IPS-11a (cell line): ENCODE measurements around the gene TMEM184C.

Experiments
- H3K4me3 ChIP-seq: one replicate; pipeline ENCODE4 v1.5.1; 2013; ENCODE audit warnings: low read depth, low read length, control low read depth

The TMEM184C gene

GRCh38 chr4:147648656-147649055 lies 31.5 kb downstream of the TMEM184C start:
- H3K4me3 ChIP-seq = no peak overlapping the region

GRCh38 chr4:147651563-147651962 lies 34.4 kb downstream of the TMEM184C start:
- no peak overlapping the region for H3K4me3 ChIP-seq

GRCh38 chr4:147655639-147656038 lies 38.4 kb downstream of the TMEM184C start:
- H3K4me3 ChIP-seq = no peak overlapping the region

GRCh38 chr4:147658501-147658900 lies 41.3 kb downstream of the TMEM184C start:
- no peak overlapping the region for H3K4me3 ChIP-seq

GRCh38 chr4:147674073-147674472 lies 56.9 kb downstream of the TMEM184C start:
- no peak overlapping the region for H3K4me3 ChIP-seq

- no peak overlapping the region for H3K4me3 ChIP-seq
These were observed 57.3 kb downstream of the TMEM184C start for GRCh38 chr4:147674496-147674895.

- H3K4me3 ChIP-seq = no peak overlapping the region
These were observed 60.9 kb downstream of the TMEM184C start for GRCh38 chr4:147678106-147678505.

- no peak overlapping the region for H3K4me3 ChIP-seq
These were observed 61.8 kb downstream of the TMEM184C start for GRCh38 chr4:147678796-147679549.

- H3K4me3 ChIP-seq = peak overlapping the region; percentile 75
These were observed 65.6 kb downstream of the TMEM184C start for GRCh38 chr4:147682755-147683154.

GRCh38 chr4:147683188-147683591 lies 66.0 kb downstream of the TMEM184C start:
- H3K4me3 ChIP-seq = peak overlapping the region; percentile 75

GRCh38 chr4:147683717-147684700 lies 66.8 kb downstream of the TMEM184C start, which contains the start of gene PRMT9:
Gene PRMT9 (minus strand): TSS chr4:147684163. CDS start chr4:147683987, 176 bp downstream.
- H3K4me3 ChIP-seq = peak within 1 kb of the TSS; percentile 75

GRCh38 chr4:147689067-147689466 lies 71.9 kb downstream of the TMEM184C start:
- no peak overlapping the region for H3K4me3 ChIP-seq

GRCh38 chr4:147691820-147692219 lies 74.6 kb downstream of the TMEM184C start:
- H3K4me3 ChIP-seq = no peak overlapping the region

GRCh38 chr4:147693218-147693617 lies 76.0 kb downstream of the TMEM184C start:
- no peak overlapping the region for H3K4me3 ChIP-seq

- H3K4me3 ChIP-seq = no peak overlapping the region
These were observed 79.7 kb downstream of the TMEM184C start for GRCh38 chr4:147696866-147697265.

GRCh38 chr4:147704846-147705245 lies 87.6 kb downstream of the TMEM184C start:
- H3K4me3 ChIP-seq = no peak overlapping the region

- no peak overlapping the region for H3K4me3 ChIP-seq
These were observed 90.9 kb downstream of the TMEM184C start for GRCh38 chr4:147707892-147708672.

- H3K4me3 ChIP-seq = no peak overlapping the region
These were observed 92.8 kb downstream of the TMEM184C start for GRCh38 chr4:147709999-147710398.

GRCh38 chr4:147714575-147715401 lies 97.6 kb downstream of the TMEM184C start:
- no peak overlapping the region for H3K4me3 ChIP-seq

- no peak overlapping the region for H3K4me3 ChIP-seq
These were observed 100.7 kb downstream of the TMEM184C start for GRCh38 chr4:147717878-147718277.
